H1 (cell line): Measurements from ENCODE around the gene DYNLT2. TPM values are rescaled to one million over a fixed set of nuclear protein-coding genes. Genes with fewer than 3 reads are reported as not detected.

ENCODE experiments used
- CTCF ChIA-PET: fragments of 300-600 bp; sonication (Branson Sonifier 250); formaldehyde crosslinking; loops from one replicate; lab custom pipeline; 2021; ENCODE audit not compliant: partially characterized antibody; lab: Charles Lee
- POLR2A ChIA-PET: fragments of 300-600 bp; sonication (Branson Sonifier 250); formaldehyde crosslinking; loops from one replicate; lab custom pipeline; 2021; ENCODE audit warnings: inconsistent platforms; ENCODE audit not compliant: partially characterized antibody; lab: Charles Lee
- DNase-seq, 2 experiments: peaks; one replicate each; pipeline versions ENCODE4 v3.0.0 to v3.0.0-alpha.2; 2010 to 2022; ENCODE audit warnings: low spot score in 2 of 2, low read depth in 1 of 2, mixed read lengths in 1 of 2
- FAIRE-seq: peaks from 2 replicates; lab custom pipeline; 2011; peaks lifted over from hg19 to GRCh38; lab: Jason Lieb, UNC
- H2AFZ ChIP-seq: 2 replicates; pipeline ENCODE4 v1.8.1; 2012; ENCODE audit warnings: low read length, inconsistent platforms
- H2AK5ac ChIP-seq: 2 replicates; pipeline ENCODE4 v1.6.1; 2013; ENCODE audit warnings: low read depth, low read length
- H2BK120ac ChIP-seq: replicated peaks from 2 replicates; pipeline ENCODE3; 2013; ENCODE audit warnings: low read depth, low read length, inconsistent platforms
- H2BK12ac ChIP-seq: 2 replicates; pipeline ENCODE4 v1.6.1; 2013; ENCODE audit warnings: low read depth, low read length
- H2BK15ac ChIP-seq: 2 replicates; pipeline ENCODE4 v1.6.1; 2013; ENCODE audit warnings: low read length
- H2BK20ac ChIP-seq: 2 replicates; pipeline ENCODE4 v1.6.1; 2013; ENCODE audit warnings: low read length
- H2BK5ac ChIP-seq: 2 replicates; pipeline ENCODE4 v1.6.1; 2013; ENCODE audit warnings: low read depth, low read length
- H3K14ac ChIP-seq: 2 replicates; pipeline ENCODE4 v1.6.1; 2013; ENCODE audit warnings: inconsistent platforms; ENCODE audit not compliant: insufficient read length
- H3K18ac ChIP-seq: 2 replicates; pipeline ENCODE4 v1.6.1; 2013; ENCODE audit warnings: low read length; ENCODE audit errors: extremely low read depth
- H3K23ac ChIP-seq: 2 replicates; pipeline ENCODE4 v1.6.1; 2013; ENCODE audit warnings: inconsistent platforms; ENCODE audit not compliant: insufficient read length
- H3K23me2 ChIP-seq: 2 replicates; pipeline ENCODE4 v1.6.1; 2013; ENCODE audit warnings: low read depth, low read length
- H3K27ac ChIP-seq: 2 replicates; pipeline ENCODE4 v1.6.1; 2011; ENCODE audit warnings: low read depth, low read length, inconsistent platforms
- H3K27me3 ChIP-seq, 4 experiments: replicated peaks in 1 of 4; 1 replicate in 1 of 4; 2 replicates in 3 of 4; pipeline versions ENCODE4 v1.6.1 to v1.8.1; 2011 to 2013; ENCODE audit warnings: low read length in 3 of 4, mild to moderate bottlenecking in 3 of 4, inconsistent platforms in 2 of 4, mixed read lengths in 2 of 4, moderate library complexity in 1 of 4; ENCODE audit not compliant: control insufficient read depth in 3 of 4, insufficient read depth in 3 of 4; ENCODE audit errors: extremely low read depth in 1 of 4
- H3K36me3 ChIP-seq, 4 experiments: 2 replicates each; pipeline versions ENCODE4 v1.6.1 to v1.8.1; 2011 to 2013; ENCODE audit warnings: mild to moderate bottlenecking in 4 of 4, low read length in 3 of 4, moderate library complexity in 2 of 4, control low read depth in 1 of 4, inconsistent platforms in 1 of 4; ENCODE audit not compliant: insufficient read depth in 4 of 4, control insufficient read depth in 2 of 4
- H3K4ac ChIP-seq: replicated peaks from 2 replicates; pipeline ENCODE3; 2013; ENCODE audit warnings: low read length, low read depth, mixed read lengths, inconsistent platforms; ENCODE audit not compliant: insufficient read length
- H3K4me1 ChIP-seq, 4 experiments: replicated peaks in 1 of 4; 1 replicate in 1 of 4; 2 replicates in 3 of 4; pipeline versions ENCODE4 v1.6.1 to v1.8.1; 2011 to 2013; ENCODE audit warnings: low read length in 3 of 4, inconsistent platforms in 2 of 4, mixed read lengths in 1 of 4; ENCODE audit not compliant: insufficient read depth in 4 of 4, control insufficient read depth in 3 of 4
- H3K4me2 ChIP-seq, 2 experiments: 2 replicates each; pipeline versions ENCODE4 v1.6.1 to v1.8.1; 2011 to 2013; ENCODE audit warnings: low read depth in 2 of 2, low read length in 2 of 2, control low read depth in 1 of 2, inconsistent platforms in 1 of 2, mild to moderate bottlenecking in 1 of 2; ENCODE audit not compliant: insufficient read depth in 1 of 2
- H3K4me3 ChIP-seq, 4 experiments: fragments of 200-600, 300-600 bp in 1 of 4; sonication (generic), shearing (Covaris generic), sonication (Bioruptor Twin) in 1 of 4; 2 replicates each; pipeline versions ENCODE4 v1.5.1 to v1.8.1; 2011 to 2016; ENCODE audit warnings: low read length in 4 of 4, low read depth in 3 of 4, control low read depth in 2 of 4, inconsistent platforms in 2 of 4, mild to moderate bottlenecking in 2 of 4, mixed read lengths in 1 of 4, moderate library complexity in 1 of 4; ENCODE audit not compliant: insufficient read depth in 2 of 4; ENCODE audit errors: extremely low read depth in 1 of 4
- H3K56ac ChIP-seq: replicated peaks from 2 replicates; pipeline ENCODE3; 2013; ENCODE audit warnings: low read depth, mild to moderate bottlenecking, mixed read lengths, low read length, inconsistent platforms; ENCODE audit not compliant: insufficient read length
- H3K79me1 ChIP-seq: 2 replicates; pipeline ENCODE4 v1.6.1; 2013; ENCODE audit warnings: low read depth, low read length, control low read depth
- H3K79me2 ChIP-seq, 2 experiments: 2 replicates each; pipeline versions ENCODE4 v1.6.1 to v1.8.1; 2012 to 2013; ENCODE audit warnings: low read length in 2 of 2, mild to moderate bottlenecking in 2 of 2, inconsistent platforms in 1 of 2; ENCODE audit not compliant: insufficient read depth in 2 of 2, control insufficient read depth in 1 of 2
- H3K9ac ChIP-seq, 4 experiments: replicated peaks in 1 of 4; 1 replicate in 1 of 4; 2 replicates in 3 of 4; pipeline versions ENCODE4 v1.6.1 to v1.8.1; 2011 to 2013; ENCODE audit warnings: low read depth in 3 of 4, low read length in 3 of 4, control low read depth in 2 of 4, mild to moderate bottlenecking in 2 of 4, moderate library complexity in 2 of 4, inconsistent platforms in 1 of 4; ENCODE audit errors: extremely low read depth in 1 of 4
- H3K9me3 ChIP-seq, 2 experiments: 2 replicates each; pipeline versions ENCODE4 v1.6.1 to v1.8.1; 2012 to 2013; ENCODE audit warnings: mild to moderate bottlenecking in 2 of 2, moderate library complexity in 2 of 2, control low read depth in 1 of 2, inconsistent platforms in 1 of 2, low read depth in 1 of 2, low read length in 1 of 2, mixed read lengths in 1 of 2; ENCODE audit not compliant: insufficient read depth in 2 of 2
- H4K20me1 ChIP-seq, 2 experiments: replicated peaks in 1 of 2; 2 replicates each; pipeline versions ENCODE3 to v1.8.1; 2011 to 2013; ENCODE audit warnings: inconsistent platforms in 2 of 2, low read length in 2 of 2, mild to moderate bottlenecking in 1 of 2; ENCODE audit not compliant: insufficient read depth in 2 of 2, control insufficient read depth in 1 of 2
- H4K5ac ChIP-seq: 2 replicates; pipeline ENCODE4 v1.6.1; 2013; ENCODE audit warnings: low read length, low read depth, mixed read lengths, inconsistent platforms; ENCODE audit not compliant: insufficient read length
- H4K8ac ChIP-seq: 2 replicates; pipeline ENCODE4 v1.8.0; 2013; ENCODE audit warnings: mild to moderate bottlenecking, moderate library complexity, low read length, inconsistent platforms; ENCODE audit not compliant: insufficient read depth; ENCODE audit errors: extremely low read depth
- H4K91ac ChIP-seq: replicated peaks from 2 replicates; pipeline ENCODE3; 2013; ENCODE audit warnings: low read length, mixed read lengths, inconsistent platforms; ENCODE audit not compliant: insufficient read length
- POLR2A ChIP-seq, 2 experiments: IDR thresholded peaks; 1 replicate in 1 of 2; 2 replicates in 1 of 2; pipeline ENCODE4 v1.6.1; 2011; ENCODE audit warnings: low read depth in 2 of 2, low read length in 2 of 2, mild to moderate bottlenecking in 2 of 2; ENCODE audit errors: control extremely low read depth in 1 of 2
- WGBS, 2 experiments: shearing (Covaris generic) in 1 of 2; methylation state at CpG; one replicate each; pipeline versions ENCODE4 v1.1.6 to v1.1.7; 2013 to 2015; ENCODE audit warnings: low lambda C conversion rate in 2 of 2, mixed read lengths in 2 of 2, inconsistent platforms in 1 of 2, low coverage in 1 of 2, missing lambda C conversion rate in 1 of 2; ENCODE audit not compliant: insufficient replicate concordance in 2 of 2, insufficient coverage in 1 of 2, insufficient read length in 1 of 2; ENCODE audit errors: extremely low coverage in 1 of 2, missing lambda C conversion rate in 1 of 2; 5-methylcytosine and 5-hydroxymethylcytosine counted together
- polyA plus RNA-seq, 7 experiments: library from polyadenylated mRNA; depleted of rRNA in 3 of 7; stranded (reverse) in 5 of 7; unstranded in 2 of 7; fragments of >200 nt in 5 of 7; fragments of 200-250 nt in 2 of 7; gene quantifications; 1 replicate in 5 of 7; 2 replicates in 1 of 7; 4 replicates in 1 of 7; pipeline versions ENCODE4 v1.2.1 to v1.2.3, GENCODE V29; 2011 to 2013; ENCODE audit warnings: missing spikeins in 2 of 7, mixed read lengths in 2 of 7
- total RNA-seq: library from RNA; stranded (reverse); fragmentation: NEBNext Ultra II Directional; extraction: Animal tissue kit (Norgen Biotek cat#: 25700); gene quantifications from 2 replicates; pipeline ENCODE4 v1.2.1, GENCODE V29; 2021

Gene DYNLT2
- total and polyA plus RNA-seq, 2 of the 8 experiments (the other 6 are each of a cell fraction or from before 2014, with no cell fraction given): 0.48 to 1.8 TPM

- H3K4me3 ChIP-seq: peak overlapping the region in 2 of 4 experiments; percentile 68 to 87; a peak in 3 of 8 replicates
- H3K36me3 ChIP-seq: no peaks in the 10 kb centered on the region
- H4K91ac ChIP-seq: no peak overlapping the region
- peaks cover 15% of the 10 kb centered on the region for H3K23me2 ChIP-seq
- H3K23ac ChIP-seq: no peak overlapping the region
- H3K27ac ChIP-seq: no peak overlapping the region
- H3K27me3 ChIP-seq: peaks cover 0 to 2% (median under 1%) of the 10 kb centered on the region in 4 experiments; a peak in 1 of 7 replicates
- peaks cover 0 to 23% of the 10 kb centered on the region in 2 experiments; a peak in 2 of 4 replicates for H3K79me2 ChIP-seq
- H4K5ac ChIP-seq: no peak overlapping the region
- no peak overlapping the region for H3K4ac ChIP-seq
- no peak overlapping the region for H2AFZ ChIP-seq
- 93% methylated on average over 1 of the region's 1 CpG; no CpG with 5 or more reads in 1 of the 2 experiments for WGBS, 2 experiments
- H3K4me2 ChIP-seq: peak overlapping the region; percentile 80 to 97; a peak in 3 of 4 replicates
- peaks cover 1 to 10% of the 10 kb centered on the region in 2 experiments for H4K20me1 ChIP-seq
- no peak for FAIRE-seq
- CTCF ChIA-PET: no interaction called here
- no peak overlapping the region for H4K8ac ChIP-seq
- no peak overlapping the region for H3K9ac ChIP-seq
- H3K18ac ChIP-seq: no peak overlapping the region
- no peak overlapping the region for H3K14ac ChIP-seq
- H2BK120ac ChIP-seq: no peak overlapping the region
- H2BK20ac ChIP-seq: no peak overlapping the region
- POLR2A ChIA-PET: interaction anchor here (1.3 to 5.9 kb wide), 4 partner anchors 9 to 25 kb away, joined by 4 to 58 read pairs (median 13); partner anchors contain the start of genes C6orf120, DYNLT2, ERMARD and WDR27
- peaks cover 0 to 9% (median 4%) of the 10 kb centered on the region in 4 experiments; a peak in 5 of 7 replicates for H3K4me1 ChIP-seq
- no peak for DNase-seq
- no peak overlapping the region for H2AK5ac ChIP-seq
- no peak overlapping the region for H2BK15ac ChIP-seq
- no peak overlapping the region for H2BK12ac ChIP-seq
- no peak overlapping the region for H3K56ac ChIP-seq
- no peak overlapping the region for H2BK5ac ChIP-seq
- no peaks in the 10 kb centered on the region for H3K9me3 ChIP-seq
- H3K79me1 ChIP-seq: peaks cover 3% of the 10 kb centered on the region; the same call in 1 of the 2 replicates
- TF ChIP-seq POLR2A (IDR thresholded peaks at IDR 0.05; ENCODE audit: control extremely low read depth in 1 of 2, low read depth in 2 of 2, low read length in 2 of 2): no peak
These were observed 25.3 kb downstream of the DYNLT2 start for GRCh38 chr6:169726049-169726400.
